SK-N-SH (cell line): Measurements from ENCODE around the gene ITGAV. TPM values are rescaled to one million over a fixed set of nuclear protein-coding genes. Genes with fewer than 3 reads are reported as not detected.

ENCODE experiments used
- CTCF ChIA-PET: fragments of 300-600, 350-600 bp; formaldehyde crosslinking; extraction: SDS; loops from one replicate; lab custom pipeline; 2021; lab: Yijun Ruan, JAX
- POLR2A ChIA-PET: fragments of 350-600 bp; sonication (Branson Sonifier 250); formaldehyde crosslinking; extraction: SDS; loops from one replicate; lab custom pipeline; 2020; ENCODE audit warnings: antibody characterized with exemption, inconsistent platforms; lab: Yijun Ruan, JAX
- DNase-seq: peaks from one replicate; pipeline ENCODE4 v3.0.0; 2012
- H2AFZ ChIP-seq: fragments of 200-600 bp; sonication (generic); 2 replicates; pipeline ENCODE4 v1.8.1; 2016; ENCODE audit warnings: antibody characterized with exemption, mild to moderate bottlenecking, low read depth
- H3F3A ChIP-seq: fragments of 200-600 bp; sonication (generic); replicated peaks from 2 replicates; pipeline ENCODE3; 2016; ENCODE audit warnings: antibody characterized with exemption, mild to moderate bottlenecking; ENCODE audit not compliant: insufficient read depth
- H3K27ac ChIP-seq, 2 experiments: fragments of 200-500 bp in 1 of 2; fragments of 200-600 bp in 1 of 2; sonication (Bioruptor generic) in 1 of 2; sonication (generic), shearing (Covaris generic) in 1 of 2; 2 replicates each; pipeline versions ENCODE4 v1.5.1 to v1.6.1; 2014 to 2016; ENCODE audit warnings: low read depth in 2 of 2, inconsistent platforms in 1 of 2, low read length in 1 of 2, mild to moderate bottlenecking in 1 of 2, mixed read lengths in 1 of 2
- H3K27me3 ChIP-seq: fragments of 200-600 bp; sonication (generic), shearing (Covaris generic); 2 replicates; pipeline ENCODE4 v1.6.1; 2016; ENCODE audit warnings: mixed run types; ENCODE audit not compliant: insufficient read depth
- H3K36me3 ChIP-seq, 2 experiments: fragments of 200-500 bp in 1 of 2; fragments of 200-600 bp in 1 of 2; sonication (Bioruptor generic) in 1 of 2; sonication (generic) in 1 of 2; replicated peaks in 1 of 2; 2 replicates each; pipeline versions ENCODE3 to v1.5.1; 2014 to 2016; ENCODE audit warnings: low read length in 1 of 2, mild to moderate bottlenecking in 1 of 2; ENCODE audit not compliant: insufficient read depth in 2 of 2, control insufficient read depth in 1 of 2
- H3K4me1 ChIP-seq, 2 experiments: fragments of 200-500 bp in 1 of 2; fragments of 200-600 bp in 1 of 2; sonication (Bioruptor generic) in 1 of 2; sonication (generic), shearing (Covaris generic) in 1 of 2; 2 replicates each; pipeline versions ENCODE4 v1.5.1 to v1.6.1; 2014 to 2016; ENCODE audit warnings: low read depth in 1 of 2, low read length in 1 of 2, mixed run types in 1 of 2; ENCODE audit not compliant: insufficient read depth in 2 of 2, control insufficient read depth in 1 of 2
- H3K4me2 ChIP-seq: fragments of 200-600 bp; sonication (generic), shearing (Covaris generic); 2 replicates; pipeline ENCODE4 v1.6.1; 2017; ENCODE audit warnings: mixed run types
- H3K4me3 ChIP-seq, 2 experiments: fragments of 200-500 bp in 1 of 2; fragments of 200-600 bp in 1 of 2; sonication (Bioruptor generic) in 1 of 2; sonication (generic), shearing (Covaris generic) in 1 of 2; 2 replicates each; pipeline versions ENCODE4 v1.5.1 to v1.8.1; 2014 to 2016; ENCODE audit warnings: low read depth in 2 of 2, inconsistent platforms in 1 of 2, low read length in 1 of 2, mild to moderate bottlenecking in 1 of 2, mixed read lengths in 1 of 2, moderate library complexity in 1 of 2
- H3K79me2 ChIP-seq: fragments of 200-600 bp; sonication (generic); 2 replicates; pipeline ENCODE4 v1.8.1; 2017; ENCODE audit warnings: mild to moderate bottlenecking; ENCODE audit not compliant: insufficient read depth
- H3K9ac ChIP-seq: fragments of 200-600 bp; sonication (generic); 2 replicates; pipeline ENCODE4 v1.6.1; 2017; ENCODE audit warnings: mixed run types
- H3K9me2 ChIP-seq: fragments of 200-600 bp; sonication (generic); 2 replicates; pipeline ENCODE4 v1.6.1; 2017; ENCODE audit warnings: mixed run types
- H3K9me3 ChIP-seq: fragments of 200-600 bp; sonication (generic); 2 replicates; pipeline ENCODE4 v1.6.1; 2017; ENCODE audit warnings: mixed run types, mild to moderate bottlenecking, moderate library complexity
- H4K20me1 ChIP-seq: fragments of 200-600 bp; sonication (generic); 2 replicates; pipeline ENCODE4 v1.6.1; 2017; ENCODE audit warnings: mild to moderate bottlenecking, mixed run types; ENCODE audit not compliant: insufficient read depth
- CTCF ChIP-seq: fragments of 200-600 bp; sonication (generic); IDR thresholded peaks from 2 replicates; pipeline ENCODE4 v1.6.1; 2017; ENCODE audit warnings: antibody characterized with exemption, mild to moderate bottlenecking, moderate library complexity
- EZH2phosphoT487 ChIP-seq: fragments of 200-600 bp; sonication (generic); IDR thresholded peaks from 2 replicates; pipeline ENCODE4 v1.6.1; 2017; ENCODE audit warnings: low read depth, mixed run types, mild to moderate bottlenecking, antibody characterized with exemption, moderate library complexity, borderline replicate concordance
- FOSL2 ChIP-seq: IDR thresholded peaks from 2 replicates; pipeline ENCODE4 v1.4.0; 2012; ENCODE audit warnings: low read depth, mild to moderate bottlenecking, moderate library complexity, borderline replicate concordance
- FOXJ3 ChIP-seq: sonication (generic); formaldehyde crosslinking; IDR thresholded peaks from 2 replicates; pipeline ENCODE4 v1.5.1; 2020; ENCODE audit warnings: mild to moderate bottlenecking, missing genetic modification reagents
- IRF3 ChIP-seq: fragments of 150-350 bp; IDR thresholded peaks from 2 replicates; pipeline ENCODE4 v1.6.1; 2016; ENCODE audit warnings: mild to moderate bottlenecking, low read depth, low read length
- MEF2A ChIP-seq: IDR thresholded peaks from 2 replicates; pipeline ENCODE4 v1.4.0; 2012; ENCODE audit warnings: low read depth, borderline replicate concordance
- MXI1 ChIP-seq: IDR thresholded peaks from 2 replicates; pipeline ENCODE4 v1.6.1; 2012; ENCODE audit warnings: mild to moderate bottlenecking, low read depth, low read length, improper control_type of control experiment
- NFIC ChIP-seq: IDR thresholded peaks from 2 replicates; pipeline ENCODE4 v1.4.0; 2012; ENCODE audit warnings: borderline replicate concordance
- NRF1 ChIP-seq: IDR thresholded peaks from 2 replicates; pipeline ENCODE4 v1.6.1; 2012; ENCODE audit warnings: low read depth, mild to moderate bottlenecking, low read length
- PBX3 ChIP-seq: IDR thresholded peaks from 2 replicates; pipeline ENCODE4; 2012
- RCOR1 ChIP-seq: fragments of 150-350 bp; IDR thresholded peaks from 2 replicates; pipeline ENCODE4 v1.6.1; 2017; ENCODE audit warnings: antibody characterized with exemption, low read length
- REST ChIP-seq: IDR thresholded peaks from 2 replicates; pipeline ENCODE4 v1.6.1; 2012; ENCODE audit warnings: mild to moderate bottlenecking, low read depth, low read length, moderate library complexity
- RFX5 ChIP-seq: IDR thresholded peaks from 2 replicates; pipeline ENCODE4 v1.6.1; 2012; ENCODE audit warnings: mild to moderate bottlenecking, improper control_type of control experiment, low read length
- RXRA ChIP-seq: IDR thresholded peaks from 2 replicates; pipeline ENCODE4 v1.4.0; 2012; ENCODE audit warnings: low read depth, mild to moderate bottlenecking, borderline replicate concordance
- polyA plus RNA-seq, 3 experiments: library from polyadenylated mRNA; depleted of rRNA; stranded (reverse); fragments of >200 nt; gene quantifications; 2 replicates each; pipeline ENCODE4 v1.2.3, GENCODE V29; 2012

ITGAV gene
- polyA plus RNA-seq, 1 of the 3 experiments (the other 2 are of a cell fraction) = 24.3 TPM

- TF ChIP-seq FOXJ3 = no peak
Observed at GRCh38 chr2:186636800-186637496, 47.1 kb downstream of the ITGAV start (continued).

GRCh38 chr2:186637497-186637800 is 47.6 kb downstream of the ITGAV start:
- H3K4me1 ChIP-seq = peaks cover 0 to 12% of the 10 kb centered on the region in 2 experiments; a peak in 1 of 4 replicates
- no peak overlapping the region for H3K9ac ChIP-seq
- H4K20me1 ChIP-seq = no peaks in the 10 kb centered on the region
- no peak overlapping the region for H2AFZ ChIP-seq
- no peak for TF ChIP-seq NRF1
- TF ChIP-seq PBX3 = no peak
- no peak for TF ChIP-seq IRF3
- TF ChIP-seq EZH2phosphoT487 = no peak
- TF ChIP-seq NFIC = no peak
- no peak for TF ChIP-seq MXI1
- no peak for TF ChIP-seq RFX5
- no peak for TF ChIP-seq MEF2A
- TF ChIP-seq REST = no peak
- no peak for TF ChIP-seq RCOR1
- TF ChIP-seq RXRA = no peak
- TF ChIP-seq CTCF = no peak
- no peak for TF ChIP-seq FOSL2
- H3F3A ChIP-seq = peaks cover 13% of the 10 kb centered on the region
- peaks cover 9% of the 10 kb centered on the region; the same call in 1 of the 2 replicates for H3K79me2 ChIP-seq
- POLR2A ChIA-PET = interaction anchor here (0.6 kb wide), 1 partner anchor 462 kb away, joined by 3 read pairs; no protein-coding TSS in a partner anchor
- no peak for DNase-seq
- peaks cover 34 to 37% of the 10 kb centered on the region in 2 experiments for H3K36me3 ChIP-seq
- H3K9me2 ChIP-seq = no peaks in the 10 kb centered on the region; the same call in 1 of the 2 replicates
- H3K4me2 ChIP-seq = no peak overlapping the region
- CTCF ChIA-PET = interaction anchor here (0.9 to 1.2 kb wide), 2 partner anchors 133 to 134 kb away, joined by 3 to 4 read pairs; no protein-coding TSS in a partner anchor
- H3K27ac ChIP-seq = no peak overlapping the region
- no peaks in the 10 kb centered on the region for H3K27me3 ChIP-seq
- no peaks in the 10 kb centered on the region for H3K9me3 ChIP-seq
- no peak overlapping the region for H3K4me3 ChIP-seq
